Measurements from ENCODE around the gene SMPX.
A peak's percentile ranks its signal among the peaks of the same experiment; 100 is the strongest.
"Not testable (repeated sequence)": the region's sequence is repeated elsewhere in the genome, so short reads cannot be mapped to it uniquely, and the experiment has no call there.

Gene SMPX

GRCh38 chrX:21757960-21758359, at the start of gene SMPX:
SMPX (minus strand) TSS chrX:21758116; CDS start chrX:21754290, 3,826 bp downstream.
- no peak for DNase-seq

GRCh38 chrX:21806691-21807090, 48.8 kb upstream of the SMPX start:
- DNase-seq = no peak

GRCh38 chrX:21802839-21803238, 44.9 kb upstream of the SMPX start:
- no peak for DNase-seq

- DNase-seq = peak in 1 of 56 donors; percentile 0
These were observed 44.2 kb upstream of the SMPX start for GRCh38 chrX:21802054-21802670.

GRCh38 chrX:21800344-21800770, 42.4 kb upstream of the SMPX start:
- DNase-seq = no peak

- no peak for DNase-seq
These were observed 41.9 kb upstream of the SMPX start for GRCh38 chrX:21799767-21800166.

- DNase-seq = no peak
These were observed 40.8 kb upstream of the SMPX start for GRCh38 chrX:21798677-21799219.

- no peak for DNase-seq
These were observed 24.1 kb upstream of the SMPX start for GRCh38 chrX:21781976-21782375.

- no peak for DNase-seq
These were observed 23.6 kb upstream of the SMPX start for GRCh38 chrX:21781525-21781924.

GRCh38 chrX:21779095-21779494, 21.2 kb upstream of the SMPX start:
- no peak for DNase-seq

GRCh38 chrX:21778236-21778635, 20.3 kb upstream of the SMPX start:
- DNase-seq = no peak

GRCh38 chrX:21775128-21775527, 17.2 kb upstream of the SMPX start:
- DNase-seq = not testable (repeated sequence)

- not testable (repeated sequence) for DNase-seq
These were observed 15.1 kb upstream of the SMPX start for GRCh38 chrX:21773036-21773435.

- DNase-seq = no peak
These were observed 12.9 kb upstream of the SMPX start for GRCh38 chrX:21770631-21771321.

- DNase-seq = no peak
These were observed 8.2 kb upstream of the SMPX start for GRCh38 chrX:21766101-21766500.

GRCh38 chrX:21764008-21764407, 6.1 kb upstream of the SMPX start:
- no peak for DNase-seq

GRCh38 chrX:21758488-21758887, 572 bp upstream of the SMPX start:
- no peak for DNase-seq

- DNase-seq = no peak
These were observed 959 bp downstream of the SMPX start for GRCh38 chrX:21756785-21757529.

GRCh38 chrX:21749924-21750323, 8.0 kb downstream of the SMPX start:
- no peak for DNase-seq

GRCh38 chrX:21748235-21748634, 9.7 kb downstream of the SMPX start:
- no peak for DNase-seq

GRCh38 chrX:21747558-21747957, 10.4 kb downstream of the SMPX start:
- DNase-seq = peak in 24 of 56 donors; percentile 0 to 45 (median 3)

- peak in 10 of 56 donors; percentile 0 to 21 (median 0) for DNase-seq
These were observed 12.2 kb downstream of the SMPX start for GRCh38 chrX:21745756-21746155.

All from amygdala (tissue), 56 donors.